Measurements from ENCODE around the gene SH3BGR. TPM values are rescaled to one million over a fixed set of nuclear protein-coding genes. Genes with fewer than 3 reads are reported as not detected.

Gene SH3BGR
- total RNA-seq, 1 donor from 2014 or later, result 0.33 TPM

DNA sequence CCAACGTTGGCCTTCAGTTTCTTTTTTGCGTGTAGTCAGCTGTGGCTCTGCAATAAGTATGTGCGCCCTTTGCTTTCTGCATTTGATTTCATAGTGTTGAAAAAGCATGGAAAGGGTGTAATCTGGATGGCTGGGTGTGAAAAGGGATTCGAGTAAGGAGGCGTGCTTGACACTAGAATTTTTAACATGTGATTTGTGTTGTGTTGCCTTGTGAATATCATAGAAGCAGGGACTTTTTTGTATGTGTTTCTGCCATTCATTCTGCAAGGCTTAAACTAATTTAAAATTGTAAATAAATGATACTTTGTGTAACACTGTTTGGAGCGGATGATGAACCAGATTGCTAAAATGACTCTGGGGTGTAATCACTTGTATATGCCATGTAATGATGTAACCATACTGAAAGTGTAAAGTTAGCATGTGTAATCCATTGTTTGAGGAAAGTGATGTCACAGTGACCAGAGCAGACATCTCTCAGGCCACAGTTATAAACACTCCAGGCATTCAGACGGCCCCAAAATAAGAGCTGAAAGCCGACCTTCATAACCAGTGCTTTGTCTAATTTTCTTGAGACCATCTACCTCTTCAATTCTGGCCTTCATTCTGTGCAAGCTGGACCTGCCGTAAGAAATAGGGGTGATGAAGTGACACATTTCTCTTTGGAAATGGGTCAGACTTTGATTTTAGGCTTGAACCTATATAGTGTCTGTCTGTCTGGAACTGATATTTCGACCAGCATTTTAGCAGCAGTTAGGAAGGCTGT lies 618 bp downstream of the SH3BGR start:
- TF ChIP-seq, protein P1, sequence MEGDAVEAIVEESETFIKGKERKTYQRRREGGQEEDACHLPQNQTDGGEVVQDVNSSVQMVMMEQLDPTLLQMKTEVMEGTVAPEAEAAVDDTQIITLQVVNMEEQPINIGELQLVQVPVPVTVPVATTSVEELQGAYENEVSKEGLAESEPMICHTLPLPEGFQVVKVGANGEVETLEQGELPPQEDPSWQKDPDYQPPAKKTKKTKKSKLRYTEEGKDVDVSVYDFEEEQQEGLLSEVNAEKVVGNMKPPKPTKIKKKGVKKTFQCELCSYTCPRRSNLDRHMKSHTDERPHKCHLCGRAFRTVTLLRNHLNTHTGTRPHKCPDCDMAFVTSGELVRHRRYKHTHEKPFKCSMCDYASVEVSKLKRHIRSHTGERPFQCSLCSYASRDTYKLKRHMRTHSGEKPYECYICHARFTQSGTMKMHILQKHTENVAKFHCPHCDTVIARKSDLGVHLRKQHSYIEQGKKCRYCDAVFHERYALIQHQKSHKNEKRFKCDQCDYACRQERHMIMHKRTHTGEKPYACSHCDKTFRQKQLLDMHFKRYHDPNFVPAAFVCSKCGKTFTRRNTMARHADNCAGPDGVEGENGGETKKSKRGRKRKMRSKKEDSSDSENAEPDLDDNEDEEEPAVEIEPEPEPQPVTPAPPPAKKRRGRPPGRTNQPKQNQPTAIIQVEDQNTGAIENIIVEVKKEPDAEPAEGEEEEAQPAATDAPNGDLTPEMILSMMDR (IDR thresholded peaks at IDR 0.05), result no peak
- ATAC-seq (ENCODE audit: low read depth) (no peak), DNase-seq (no peak)
- CTCF ChIA-PET, result no interaction called here
- H3K4me1 Mint-ChIP-seq, result no peaks in the 10 kb centered on the region
- H3K4me3 Mint-ChIP-seq, result no peak overlapping the region
- intact Hi-C loops (cut with micrococcal nuclease), result no loop called here
- POLR2A ChIA-PET, result no interaction called here
- no peaks in the 10 kb centered on the region for H3K36me3 Mint-ChIP-seq (ENCODE audit: low read depth)
- peaks cover 8% of the 10 kb centered on the region for H3K27me3 Mint-ChIP-seq
- H3K9me3 Mint-ChIP-seq, result no peaks in the 10 kb centered on the region
- no peak overlapping the region for H3K27ac Mint-ChIP-seq

DNA sequence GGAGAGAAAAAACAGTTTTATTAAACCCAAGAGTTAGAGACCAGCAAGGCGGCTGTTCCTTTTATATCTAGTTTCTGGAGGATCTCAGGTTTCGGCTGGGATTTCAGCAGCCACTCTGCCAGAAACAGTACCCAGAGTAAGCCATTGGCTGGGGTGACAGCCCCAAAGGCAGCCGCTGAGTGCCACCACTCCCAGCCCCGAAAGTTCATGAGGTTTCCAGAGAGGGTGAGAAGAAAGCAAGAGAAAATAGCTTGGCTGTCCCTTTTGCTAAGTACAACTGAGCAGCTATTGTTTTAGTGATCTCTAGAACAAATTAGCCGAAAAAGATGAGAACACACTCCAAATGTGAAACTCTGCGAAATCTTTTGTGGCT lies 1.2 kb downstream of the SH3BGR start:
- POLR2A ChIA-PET, result no interaction called here
- Mint-ChIP-seq H3K36me3 (ENCODE audit: low read depth) (no peaks in the 10 kb centered on the region), H3K4me3 (no peak overlapping the region), H3K27ac (no peak overlapping the region), H3K27me3 (peaks cover 8% of the 10 kb centered on the region), H3K9me3 (no peaks in the 10 kb centered on the region), H3K4me1 (no peaks in the 10 kb centered on the region)
- intact Hi-C loops (cut with micrococcal nuclease), result no loop called here
- CTCF ChIA-PET, result no interaction called here
- no peak for DNase-seq
- no peak for ATAC-seq (ENCODE audit: low read depth)
- TF ChIP-seq, protein P1 (IDR thresholded peaks at IDR 0.05), result no peak

DNA sequence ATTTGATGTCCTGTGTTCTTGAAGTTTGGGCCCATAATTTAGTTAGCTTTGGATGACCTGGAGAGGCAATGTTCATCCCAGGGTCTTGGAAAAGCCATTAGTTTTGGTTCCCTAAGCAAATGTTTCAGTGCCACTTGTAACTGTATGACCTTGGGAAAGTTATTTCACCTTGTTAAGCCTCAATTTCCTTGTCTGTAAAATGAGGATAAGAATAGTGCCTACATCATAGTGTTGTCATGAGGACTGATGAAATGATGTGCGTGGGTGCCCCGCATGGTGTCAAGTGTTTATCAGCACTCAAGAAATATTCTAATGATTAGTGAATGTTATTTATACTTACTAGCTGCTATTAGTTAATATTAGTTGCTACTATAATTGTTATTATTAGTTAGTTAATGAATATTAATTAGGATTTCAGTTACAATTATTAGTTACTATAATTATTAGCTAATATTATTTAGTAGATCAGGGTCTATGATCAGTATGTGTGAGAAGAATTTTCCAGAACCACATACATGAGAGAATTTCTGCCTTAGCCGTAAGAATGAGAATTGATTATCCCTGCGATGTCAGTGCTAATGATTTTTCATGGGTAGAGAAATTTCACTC lies 1.9 kb downstream of the SH3BGR start:
- ATAC-seq (ENCODE audit: low read depth) (no peak), DNase-seq (no peak)
- Mint-ChIP-seq H3K4me3 (no peak overlapping the region), H3K27ac (no peak overlapping the region), H3K4me1 (no peaks in the 10 kb centered on the region), H3K9me3 (no peaks in the 10 kb centered on the region), H3K27me3 (peaks cover 8% of the 10 kb centered on the region), H3K36me3 (ENCODE audit: low read depth) (no peaks in the 10 kb centered on the region)
- TF ChIP-seq, protein P1 (IDR thresholded peaks at IDR 0.05), result no peak
- intact Hi-C loops (cut with micrococcal nuclease), result no loop called here
- ChIA-PET POLR2A (no interaction called here), CTCF (no interaction called here)

DNA sequence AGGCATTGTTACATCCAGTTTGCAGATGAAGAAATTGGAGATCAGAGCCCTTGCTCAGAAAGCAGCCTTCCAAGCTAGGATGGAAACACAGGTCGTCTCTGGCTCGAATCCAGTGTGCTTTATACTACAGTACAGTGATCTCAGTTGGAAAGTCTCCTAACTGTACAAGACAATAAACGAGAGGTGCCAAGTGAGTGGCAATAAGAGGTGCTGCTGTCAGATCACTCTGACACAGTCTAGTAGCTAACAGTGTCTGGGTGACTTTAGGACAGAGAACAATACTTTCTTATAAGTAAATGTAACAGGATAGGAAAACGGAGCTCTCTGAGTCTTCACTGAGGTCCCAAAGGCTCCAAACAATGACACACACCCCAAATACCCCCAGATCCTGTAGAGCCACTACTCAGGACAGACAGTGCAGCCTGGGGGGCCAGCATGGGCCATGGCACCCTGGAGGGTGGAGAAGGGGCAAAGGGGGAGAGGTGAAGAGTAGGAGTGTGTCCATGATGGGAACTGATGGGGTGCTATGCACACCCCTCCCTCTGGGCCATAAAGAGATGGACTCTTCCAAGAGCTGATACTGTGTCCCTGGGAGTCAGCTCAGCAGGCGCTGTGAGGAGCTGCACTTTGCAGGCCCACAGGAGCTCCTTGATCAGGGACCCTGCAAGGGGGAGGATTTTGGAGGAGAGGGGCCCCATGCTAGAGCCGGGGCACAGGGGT lies 3.3 kb downstream of the SH3BGR start:
- H3K4me1 Mint-ChIP-seq, result no peaks in the 10 kb centered on the region
- POLR2A ChIA-PET, result no interaction called here
- peaks cover 8% of the 10 kb centered on the region for H3K27me3 Mint-ChIP-seq
- no peak overlapping the region for H3K4me3 Mint-ChIP-seq
- DNase-seq (no peak), ATAC-seq (ENCODE audit: low read depth) (no peak)
- no peaks in the 10 kb centered on the region for H3K36me3 Mint-ChIP-seq (ENCODE audit: low read depth)
- CTCF ChIA-PET, result no interaction called here
- no peaks in the 10 kb centered on the region for H3K9me3 Mint-ChIP-seq
- TF ChIP-seq, protein P1 (IDR thresholded peaks at IDR 0.05), result no peak
- H3K27ac Mint-ChIP-seq, result no peak overlapping the region
- intact Hi-C loops (cut with micrococcal nuclease), result no loop called here

DNA sequence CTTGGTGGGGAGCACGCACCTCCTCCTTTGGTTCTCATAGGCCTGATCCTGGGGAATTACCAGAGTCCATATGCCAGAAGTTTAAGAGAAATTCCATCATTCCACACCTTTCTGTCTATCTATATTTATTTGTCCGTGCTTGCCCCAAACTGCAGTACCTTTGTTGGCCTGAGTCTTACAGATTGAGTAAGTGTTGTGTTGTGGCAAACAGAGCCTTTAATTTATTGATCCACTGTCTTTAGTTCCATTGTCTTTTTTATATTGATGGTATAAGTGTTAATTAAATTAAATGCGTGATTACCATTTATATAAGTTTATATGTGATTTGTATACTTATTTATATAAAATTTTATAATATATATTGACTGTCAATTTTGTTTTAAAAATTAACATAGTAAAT lies 4.9 kb downstream of the SH3BGR start:
- peaks cover 6% of the 10 kb centered on the region for H3K27me3 Mint-ChIP-seq
- ChIA-PET POLR2A (no interaction called here), CTCF (no interaction called here)
- no peaks in the 10 kb centered on the region for H3K9me3 Mint-ChIP-seq
- no peak overlapping the region for H3K4me3 Mint-ChIP-seq
- intact Hi-C loops (cut with micrococcal nuclease), result no loop called here
- H3K27ac Mint-ChIP-seq, result no peak overlapping the region
- TF ChIP-seq, protein P1 (IDR thresholded peaks at IDR 0.05), result no peak
- H3K4me1 Mint-ChIP-seq, result peaks cover 5% of the 10 kb centered on the region
- ATAC-seq (ENCODE audit: low read depth) (no peak), DNase-seq (no peak)
- H3K36me3 Mint-ChIP-seq (ENCODE audit: low read depth), result no peaks in the 10 kb centered on the region
